NB4 (cell line): ENCODE results near the gene P2RY14.

Source experiments
- MAX ChIP-seq: IDR thresholded peaks from 2 replicates; pipeline ENCODE4 v1.6.1; 2011; ENCODE audit warnings: low read depth, low read length
- POLR2A ChIP-seq: IDR thresholded peaks from 2 replicates; pipeline ENCODE4 v1.6.1; 2011; ENCODE audit warnings: mild to moderate bottlenecking; ENCODE audit not compliant: insufficient read length; ENCODE audit errors: extremely low read depth
- TF ChIP-seq, protein P1 (sequence below): IDR thresholded peaks from one replicate; pipeline ENCODE4 v1.5.1; 2012; ENCODE audit warnings: low read depth, low read length

DNA sequence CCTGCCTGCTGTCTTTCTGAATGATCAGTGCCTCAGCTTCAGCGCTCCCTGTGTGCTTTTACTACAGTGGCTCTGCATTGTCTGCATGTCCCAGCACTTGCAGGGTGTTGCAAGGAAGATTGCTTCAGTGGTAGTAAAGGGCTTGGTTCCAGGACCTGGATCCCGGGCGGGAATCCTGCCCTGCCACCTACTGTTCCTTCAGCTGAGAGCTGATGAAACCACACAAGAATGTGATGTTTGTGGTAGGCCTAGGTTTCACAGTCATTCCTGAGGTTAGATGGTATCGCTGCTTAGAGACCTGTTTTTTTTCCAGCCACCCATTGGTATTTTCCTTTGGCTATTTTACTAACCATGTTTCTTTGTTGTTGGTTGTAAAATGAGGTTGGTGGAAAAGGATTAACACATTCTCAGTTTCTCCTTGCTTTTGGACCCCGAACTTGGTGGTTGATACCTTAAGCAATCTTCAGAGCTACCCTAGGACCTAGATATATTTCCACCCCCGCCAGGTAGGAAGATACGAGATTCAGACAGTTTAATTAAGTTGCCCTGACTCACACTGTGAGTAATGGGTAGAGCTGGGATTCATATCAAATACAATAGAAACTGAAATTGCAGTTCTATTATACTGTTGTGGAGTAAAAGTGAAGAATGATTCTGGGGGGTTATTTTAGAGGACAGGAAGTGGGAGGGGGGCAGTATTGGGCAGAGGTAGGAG, 26.9 kb upstream of the P2RY14 start:
- TF ChIP-seq, protein P1, sequence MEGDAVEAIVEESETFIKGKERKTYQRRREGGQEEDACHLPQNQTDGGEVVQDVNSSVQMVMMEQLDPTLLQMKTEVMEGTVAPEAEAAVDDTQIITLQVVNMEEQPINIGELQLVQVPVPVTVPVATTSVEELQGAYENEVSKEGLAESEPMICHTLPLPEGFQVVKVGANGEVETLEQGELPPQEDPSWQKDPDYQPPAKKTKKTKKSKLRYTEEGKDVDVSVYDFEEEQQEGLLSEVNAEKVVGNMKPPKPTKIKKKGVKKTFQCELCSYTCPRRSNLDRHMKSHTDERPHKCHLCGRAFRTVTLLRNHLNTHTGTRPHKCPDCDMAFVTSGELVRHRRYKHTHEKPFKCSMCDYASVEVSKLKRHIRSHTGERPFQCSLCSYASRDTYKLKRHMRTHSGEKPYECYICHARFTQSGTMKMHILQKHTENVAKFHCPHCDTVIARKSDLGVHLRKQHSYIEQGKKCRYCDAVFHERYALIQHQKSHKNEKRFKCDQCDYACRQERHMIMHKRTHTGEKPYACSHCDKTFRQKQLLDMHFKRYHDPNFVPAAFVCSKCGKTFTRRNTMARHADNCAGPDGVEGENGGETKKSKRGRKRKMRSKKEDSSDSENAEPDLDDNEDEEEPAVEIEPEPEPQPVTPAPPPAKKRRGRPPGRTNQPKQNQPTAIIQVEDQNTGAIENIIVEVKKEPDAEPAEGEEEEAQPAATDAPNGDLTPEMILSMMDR = no peak
- TF ChIP-seq POLR2A = no peak
- TF ChIP-seq MAX = no peak
